Fibroblast of villous mesenchyme (primary cell): ENCODE measurements around the gene CDK8. TPM values are rescaled to one million over a fixed set of nuclear protein-coding genes. Genes with fewer than 3 reads are reported as not detected.

Source experiments
- DNase-seq: peaks from one replicate; pipeline ENCODE4 v3.0.0-alpha.2; 2010; ENCODE audit warnings: low read depth
- H3K4me3 ChIP-seq: 2 replicates; pipeline ENCODE4 v1.5.1; 2011; ENCODE audit warnings: low read depth, mild to moderate bottlenecking, low read length
- total RNA-seq: library from RNA; depleted of rRNA; stranded (reverse); fragments of >200 nt; gene quantifications from 2 replicates; pipeline ENCODE4 v1.2.3, GENCODE V29; 2012
- TF ChIP-seq, protein P1 (sequence below): IDR thresholded peaks from 2 replicates; pipeline ENCODE4 v1.5.1; 2012; ENCODE audit warnings: low read depth, mild to moderate bottlenecking, low read length; ENCODE audit not compliant: insufficient read depth

The CDK8 gene
- total RNA-seq, result 13.9 and 23.3 TPM in 2 replicates

DNA sequence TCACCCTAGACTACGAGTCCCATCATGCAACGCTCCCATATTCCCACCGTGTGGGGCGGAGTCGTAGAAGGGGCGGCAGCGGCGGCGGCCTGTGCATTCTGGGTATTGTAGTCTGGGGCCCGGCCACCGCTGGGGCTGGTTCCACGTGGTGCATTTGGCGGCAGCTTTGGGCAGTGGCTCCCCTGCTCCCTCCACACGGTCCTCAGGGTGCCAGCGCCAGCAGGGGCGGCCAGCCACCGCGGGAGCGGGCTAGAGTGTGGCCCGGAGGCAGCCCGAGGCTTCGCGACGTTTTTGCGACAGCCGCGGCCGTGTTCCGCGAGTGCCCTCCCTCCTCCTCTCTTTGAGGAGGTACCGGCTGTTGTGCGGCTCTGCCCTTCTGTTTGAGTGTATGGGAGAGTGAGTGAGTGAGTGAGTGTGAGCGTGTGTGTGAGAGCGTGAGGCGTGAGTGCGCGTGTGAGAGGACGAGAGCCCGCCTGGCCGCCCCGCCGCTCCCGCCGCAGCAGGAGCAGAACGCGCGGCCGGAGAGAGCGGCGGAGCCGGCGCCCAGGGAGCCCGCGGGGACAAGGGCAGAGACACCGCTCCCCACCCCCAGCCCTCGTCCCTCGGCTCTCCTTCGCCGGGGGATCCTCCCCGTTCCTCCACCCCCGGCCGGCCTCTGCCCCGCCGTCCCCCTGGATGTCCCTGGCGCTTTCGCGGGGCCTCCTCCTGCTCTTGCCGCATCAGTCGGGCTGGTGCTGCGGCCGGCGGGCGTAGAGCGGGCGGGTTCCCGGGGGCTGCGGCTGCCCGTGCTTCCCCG lies at the start of gene CDK8:
Gene CDK8, plus strand, starts transcription at position 343 of the 796 bp plus-strand sequence. CDS start 513 bp downstream, outside the sequence.
- TF ChIP-seq, protein P1, sequence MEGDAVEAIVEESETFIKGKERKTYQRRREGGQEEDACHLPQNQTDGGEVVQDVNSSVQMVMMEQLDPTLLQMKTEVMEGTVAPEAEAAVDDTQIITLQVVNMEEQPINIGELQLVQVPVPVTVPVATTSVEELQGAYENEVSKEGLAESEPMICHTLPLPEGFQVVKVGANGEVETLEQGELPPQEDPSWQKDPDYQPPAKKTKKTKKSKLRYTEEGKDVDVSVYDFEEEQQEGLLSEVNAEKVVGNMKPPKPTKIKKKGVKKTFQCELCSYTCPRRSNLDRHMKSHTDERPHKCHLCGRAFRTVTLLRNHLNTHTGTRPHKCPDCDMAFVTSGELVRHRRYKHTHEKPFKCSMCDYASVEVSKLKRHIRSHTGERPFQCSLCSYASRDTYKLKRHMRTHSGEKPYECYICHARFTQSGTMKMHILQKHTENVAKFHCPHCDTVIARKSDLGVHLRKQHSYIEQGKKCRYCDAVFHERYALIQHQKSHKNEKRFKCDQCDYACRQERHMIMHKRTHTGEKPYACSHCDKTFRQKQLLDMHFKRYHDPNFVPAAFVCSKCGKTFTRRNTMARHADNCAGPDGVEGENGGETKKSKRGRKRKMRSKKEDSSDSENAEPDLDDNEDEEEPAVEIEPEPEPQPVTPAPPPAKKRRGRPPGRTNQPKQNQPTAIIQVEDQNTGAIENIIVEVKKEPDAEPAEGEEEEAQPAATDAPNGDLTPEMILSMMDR, result no peak
- peak; percentile 87 for DNase-seq
- H3K4me3 ChIP-seq, result peak within 1 kb of the TSS; percentile 81

DNA sequence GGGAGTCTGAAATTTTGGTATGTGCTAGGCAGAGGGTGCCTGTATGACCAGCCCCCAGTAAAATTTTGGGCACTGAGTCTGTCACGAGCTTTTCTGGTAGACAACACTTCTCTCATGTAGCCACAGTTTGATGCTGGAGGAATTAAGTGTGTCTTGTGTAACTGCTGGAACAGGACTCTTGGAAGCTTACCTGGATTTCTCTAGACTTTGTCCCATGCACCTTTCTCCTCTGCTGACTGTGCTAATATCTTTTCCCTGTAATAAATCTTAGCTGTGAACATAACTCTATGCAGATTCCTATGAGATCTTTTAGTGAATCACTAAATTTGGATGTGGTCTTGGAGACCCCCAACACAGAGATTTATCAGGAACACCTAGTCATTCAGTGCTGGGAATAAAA lies 45.6 kb upstream of the CDK8 start:
- H3K4me3 ChIP-seq, result no peak overlapping the region
- TF ChIP-seq, protein P1, result no peak
- DNase-seq, result no peak

DNA sequence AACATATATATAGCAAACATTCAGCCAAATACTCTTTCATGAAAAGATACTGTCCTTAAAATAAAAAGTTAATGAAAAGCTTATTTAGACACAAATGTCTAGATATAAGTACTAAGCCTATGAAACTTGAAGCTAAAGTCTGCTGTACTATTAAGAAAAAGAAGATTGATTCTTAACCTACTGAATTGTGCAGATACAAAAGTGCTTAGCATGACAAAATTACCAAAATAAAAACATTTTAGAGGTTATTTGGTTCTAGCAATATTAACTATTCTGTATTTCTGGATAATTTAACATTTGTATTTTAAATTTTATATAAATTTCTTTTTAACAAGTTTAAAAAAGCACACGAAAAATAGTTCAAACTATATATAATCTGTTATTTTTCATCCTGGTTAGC lies 40.6 kb upstream of the CDK8 start:
- TF ChIP-seq, protein P1, result no peak
- no peak for DNase-seq
- H3K4me3 ChIP-seq, result no peak overlapping the region

DNA sequence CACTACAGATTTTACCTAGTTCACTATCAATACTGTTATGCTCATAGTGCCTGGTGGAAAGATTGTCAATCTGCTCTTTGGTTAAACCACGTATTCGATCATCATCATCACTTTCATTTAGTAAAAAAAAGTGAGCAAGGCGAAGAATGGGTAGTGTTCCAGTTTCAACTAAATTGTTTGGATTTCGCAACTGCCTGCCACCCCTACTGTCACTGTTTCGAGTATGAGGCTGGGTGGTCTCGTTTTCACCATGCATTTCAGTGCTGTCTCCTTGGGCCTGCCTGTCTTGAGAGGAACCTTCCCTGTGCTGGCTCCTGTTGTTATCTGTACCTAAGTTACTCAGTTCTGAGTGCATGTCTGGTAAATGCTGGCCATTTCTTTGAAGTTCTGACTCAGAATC lies 39.9 kb upstream of the CDK8 start:
- no peak overlapping the region for H3K4me3 ChIP-seq
- TF ChIP-seq, protein P1, result no peak

DNA sequence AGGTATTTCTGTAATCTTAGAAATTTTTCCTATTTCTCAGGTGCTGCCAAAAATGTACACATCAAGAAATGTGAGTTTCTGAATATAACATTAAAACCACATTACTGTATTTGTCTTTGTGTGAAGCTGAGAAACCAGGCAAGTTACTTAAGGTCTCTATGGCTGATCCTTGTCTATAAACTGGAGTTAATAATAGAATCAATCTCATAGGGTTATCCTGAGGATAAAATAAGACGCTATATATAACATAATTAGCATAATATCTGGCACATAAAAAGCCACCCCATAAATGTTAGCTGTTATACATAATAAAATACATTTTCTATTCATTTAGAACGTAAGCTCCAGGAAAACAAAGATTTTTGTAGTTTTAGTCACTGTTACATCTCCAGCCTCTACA lies 37.9 kb upstream of the CDK8 start:
- TF ChIP-seq, protein P1, result no peak
- DNase-seq, result no peak
- no peak overlapping the region for H3K4me3 ChIP-seq

More for the DNA sequence above, 39.9 kb upstream of the CDK8 start:
- DNase-seq, result no peak

DNA sequence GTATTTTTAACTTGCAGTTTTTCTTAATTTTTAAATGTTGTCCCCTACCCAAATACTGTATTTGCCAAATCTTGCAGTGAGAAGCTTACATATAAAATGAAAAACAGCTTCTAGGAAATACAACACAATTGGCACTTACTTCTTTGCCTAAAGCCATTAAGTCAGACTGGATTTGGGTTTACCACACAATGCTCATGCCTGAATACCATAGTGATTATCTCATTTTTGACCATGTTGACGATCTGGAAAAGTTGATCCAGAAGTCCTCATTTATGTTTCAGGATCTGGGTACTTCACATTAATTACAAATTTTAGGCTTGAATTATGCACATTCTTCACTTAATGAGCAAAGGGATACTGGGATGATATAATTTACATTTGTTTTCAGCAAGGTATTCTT lies 34.2 kb upstream of the CDK8 start:
- peak; percentile 11 for DNase-seq
- TF ChIP-seq, protein P1, result no peak
- H3K4me3 ChIP-seq, result no peak overlapping the region
